GM18519 (cell line): Measurements from ENCODE around the gene TMEM51.

ENCODE experiments used
- ATAC-seq: cut with Tn5 transposase; IDR thresholded peaks from one replicate; pipeline ENCODE4 v1.9.1; 2021; ENCODE audit warnings: mild to moderate bottlenecking, moderate library complexity; ENCODE audit not compliant: unreplicated experiment, low FRiP score

The TMEM51 gene

GRCh38 chr1:15212216-15212953, 58.8 kb downstream of the TMEM51 start:
- no peak for ATAC-seq

DNA sequence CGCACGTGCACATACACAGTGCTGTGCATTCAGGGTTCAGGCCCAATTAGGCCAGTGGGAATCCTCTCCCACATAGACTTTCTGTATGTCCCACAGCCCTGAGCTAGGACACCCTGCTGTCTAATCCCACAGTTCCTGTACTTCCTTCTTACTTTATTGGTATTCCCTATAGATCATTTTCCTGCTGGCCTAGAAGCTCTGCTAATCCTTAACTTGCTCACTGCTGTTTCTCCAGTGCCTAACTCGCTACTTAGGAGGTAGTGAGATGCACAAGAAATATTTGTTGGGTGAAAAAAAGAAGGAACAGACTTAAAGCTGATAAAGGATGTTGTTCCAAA, 59.4 kb downstream of the TMEM51 start:
- no peak for ATAC-seq

DNA sequence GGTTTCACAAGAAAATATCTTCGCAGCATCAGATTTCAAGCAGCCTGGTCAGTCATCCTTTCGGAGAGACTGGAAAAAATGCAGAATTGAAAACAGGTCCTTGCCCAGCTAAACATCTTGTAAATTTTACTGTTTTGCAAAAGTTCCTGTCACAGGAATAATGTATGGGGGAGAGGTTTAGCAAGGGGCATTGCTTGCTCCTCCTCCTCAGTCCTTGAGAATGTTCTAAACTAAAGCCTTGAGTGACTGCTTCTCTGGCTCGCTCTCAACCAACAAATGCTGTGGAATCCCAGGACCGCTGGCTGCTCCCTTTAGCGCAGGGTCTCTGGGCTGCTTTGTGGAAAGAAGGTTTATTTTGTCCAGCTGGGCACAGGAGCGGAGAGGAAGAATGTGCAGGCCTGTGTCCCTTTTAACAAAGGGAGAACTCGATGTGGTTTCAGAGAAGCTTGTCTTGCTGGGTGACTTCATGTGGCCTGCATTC, 59.8 kb downstream of the TMEM51 start:
- no peak for ATAC-seq

DNA sequence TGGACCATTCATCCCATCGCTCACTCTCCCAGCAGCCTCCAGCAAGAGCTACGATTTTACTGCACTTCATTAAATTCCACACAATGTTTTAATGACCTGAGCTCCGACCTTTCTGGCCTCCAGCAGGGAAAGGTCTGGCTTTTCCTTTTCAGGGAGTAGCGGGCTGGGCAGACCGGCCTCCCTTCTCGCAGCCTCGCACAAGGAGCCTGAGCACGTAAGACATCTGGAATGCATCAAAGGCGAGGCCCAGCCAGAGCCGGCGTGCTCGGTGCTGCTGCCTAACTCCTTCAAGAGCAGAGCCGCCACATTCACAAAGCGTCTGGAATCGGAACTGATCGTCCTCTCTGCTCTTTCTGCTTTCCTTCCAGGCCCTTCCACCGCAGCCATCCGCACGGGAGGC, 61.0 kb downstream of the TMEM51 start:
- ATAC-seq = no peak

- no peak for ATAC-seq
Observed at GRCh38 chr1:15215116-15215515, 61.6 kb downstream of the TMEM51 start.

GRCh38 chr1:15217654-15218053, 64.1 kb downstream of the TMEM51 start:
- no peak for ATAC-seq

DNA sequence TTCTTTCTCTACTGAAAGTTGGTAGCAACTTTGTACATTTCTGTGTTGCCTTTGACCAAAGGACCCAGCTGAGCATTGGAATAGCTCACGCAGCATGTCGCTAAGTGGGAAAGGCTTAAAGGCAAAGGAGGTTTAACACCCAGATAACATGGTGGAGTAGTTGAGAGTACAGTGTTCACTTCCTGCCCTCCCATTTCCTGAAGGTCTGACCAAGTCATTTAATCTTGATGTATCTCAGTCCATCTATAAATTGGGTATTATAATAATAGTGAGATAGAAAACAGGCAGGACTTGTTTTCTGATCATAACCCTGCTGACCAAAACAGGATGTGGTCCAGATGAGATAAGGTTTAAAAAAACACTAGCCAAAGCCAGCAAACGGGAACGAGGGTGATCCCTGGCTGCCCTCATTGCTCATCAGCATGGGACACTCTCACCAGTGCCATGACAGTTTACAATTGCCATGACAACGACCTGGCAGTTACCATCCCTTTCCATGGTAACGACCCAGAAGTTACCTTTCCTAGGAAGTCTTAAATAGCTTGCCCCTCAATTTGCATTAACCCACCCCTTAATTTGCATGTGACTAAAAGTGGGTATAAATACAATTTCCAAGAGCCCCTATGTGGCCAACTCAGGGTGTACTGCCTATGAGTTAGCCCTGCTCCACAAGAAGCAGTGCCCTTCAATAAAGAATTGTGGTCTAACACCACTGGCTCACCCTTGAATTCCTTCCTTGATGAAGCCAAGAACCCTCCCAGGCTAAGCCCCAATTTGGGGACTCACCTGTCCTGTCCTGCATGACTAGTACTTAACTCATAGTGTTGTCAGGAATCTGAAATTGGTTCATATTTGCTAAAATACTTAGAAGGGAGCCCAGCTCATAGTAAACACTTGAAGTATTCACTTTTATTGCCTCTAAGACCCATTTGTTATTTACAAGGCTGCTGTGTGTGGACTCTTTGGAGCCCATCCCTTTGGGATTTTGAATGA, 65.0 kb downstream of the TMEM51 start:
- ATAC-seq = no peak

DNA sequence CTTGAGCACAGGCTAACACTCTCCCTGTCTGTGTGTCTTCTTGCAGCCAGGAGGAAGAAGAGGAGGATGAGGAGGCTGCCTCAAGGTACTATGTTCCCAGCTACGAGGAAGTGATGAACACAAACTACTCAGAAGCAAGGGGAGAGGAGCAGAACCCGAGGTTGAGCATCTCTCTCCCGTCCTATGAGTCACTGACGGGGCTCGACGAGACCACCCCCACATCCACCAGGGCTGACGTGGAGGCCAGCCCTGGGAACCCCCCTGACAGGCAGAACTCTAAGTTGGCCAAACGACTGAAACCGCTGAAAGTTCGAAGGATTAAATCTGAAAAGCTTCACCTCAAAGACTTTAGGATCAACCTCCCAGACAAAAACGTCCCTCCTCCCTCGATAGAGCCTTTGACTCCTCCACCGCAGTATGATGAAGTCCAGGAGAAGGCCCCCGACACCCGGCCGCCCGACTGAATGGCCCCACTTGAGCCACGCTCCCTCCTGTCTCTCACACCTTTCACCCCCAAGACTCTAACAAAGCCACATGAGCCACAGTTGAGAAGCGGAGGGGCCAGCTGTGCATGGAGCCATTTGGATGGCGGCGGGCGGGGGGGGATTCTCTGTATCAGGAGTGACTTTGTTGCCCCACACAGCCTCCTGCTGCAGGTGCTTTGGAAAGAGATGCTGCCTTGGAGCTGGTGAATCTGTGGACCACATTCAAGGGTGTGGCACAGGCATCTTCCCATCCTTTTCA, 65.9 kb downstream of the TMEM51 start:
- ATAC-seq = no peak

DNA sequence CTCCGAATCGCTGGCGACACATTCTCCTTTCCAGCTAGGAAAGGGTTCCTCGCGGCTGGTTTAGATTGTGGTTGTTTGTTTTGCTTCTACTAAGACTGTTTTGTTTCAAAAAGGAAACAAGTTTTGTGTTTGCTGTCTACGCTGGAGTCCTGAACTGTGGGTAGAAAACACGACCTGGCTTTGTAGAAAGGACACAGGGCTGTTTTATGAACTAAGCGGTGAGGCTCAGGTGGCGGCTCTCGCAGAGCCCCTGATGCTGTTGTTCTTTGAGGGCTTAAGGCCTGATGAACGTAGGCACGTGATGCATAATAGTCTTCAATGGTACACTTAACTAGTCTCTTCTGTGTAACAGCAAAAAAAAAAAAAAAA, 66.5 kb downstream of the TMEM51 start:
- ATAC-seq = no peak

DNA sequence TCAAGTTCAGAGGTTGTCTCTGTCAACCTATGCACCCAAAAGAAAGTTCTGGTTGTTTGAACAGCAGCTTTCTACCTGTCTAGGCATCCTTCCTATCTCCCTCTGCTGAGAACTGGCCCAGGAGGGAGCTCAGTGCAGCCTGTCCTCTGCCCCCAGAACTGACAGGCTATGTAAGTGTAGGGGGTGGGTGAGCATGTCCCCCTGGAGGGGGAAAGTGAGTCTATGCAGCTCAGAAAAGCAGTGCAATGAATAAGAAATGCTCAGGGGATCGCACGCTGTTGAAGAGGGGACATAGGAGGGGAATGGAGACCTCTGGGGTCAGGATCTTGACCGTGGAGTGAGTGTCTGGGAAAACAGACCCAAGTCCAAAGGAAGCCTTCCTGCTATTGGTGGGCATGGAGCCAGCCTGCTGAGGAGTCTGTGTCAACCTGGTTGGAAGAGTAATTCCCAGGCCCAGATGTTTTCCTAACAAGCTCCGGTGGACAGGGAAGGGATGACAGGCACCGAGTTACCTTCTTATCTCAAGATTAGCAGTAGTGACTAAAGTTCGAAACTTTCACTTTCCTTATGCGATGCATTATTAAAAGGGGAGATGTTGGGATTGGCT, 67.4 kb downstream of the TMEM51 start:
- ATAC-seq = no peak

DNA sequence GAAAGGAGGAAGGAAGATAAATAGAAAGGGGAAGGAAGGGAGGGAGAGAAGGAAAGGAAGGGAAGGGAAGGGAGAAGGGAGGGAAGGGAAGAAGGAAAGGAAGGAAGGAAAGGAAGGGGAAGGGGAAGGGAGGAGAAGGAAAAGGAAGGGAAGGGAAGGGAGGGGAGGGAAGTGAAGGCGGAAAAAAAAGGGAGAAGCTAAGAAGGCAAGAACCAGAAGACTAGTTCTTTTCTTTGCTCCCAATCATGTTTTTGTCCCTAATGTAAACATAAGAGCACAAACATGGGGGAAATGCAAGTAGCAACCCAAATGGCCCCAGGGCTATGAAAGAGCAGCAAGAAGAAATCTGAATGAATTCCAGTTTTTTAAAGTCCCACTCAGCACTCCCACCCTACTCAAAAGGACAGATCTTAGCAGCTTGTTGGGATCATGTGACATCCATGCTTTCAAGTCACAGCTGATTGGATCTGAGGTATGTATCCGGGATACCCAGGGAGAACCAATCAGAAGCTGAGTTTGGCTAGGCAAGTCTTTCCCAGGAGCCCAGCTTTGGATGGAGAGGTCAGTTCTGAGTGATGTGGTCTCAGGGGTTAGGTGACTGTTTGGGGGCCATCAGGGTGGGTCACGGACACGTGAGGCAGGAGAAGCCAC, 69.2 kb downstream of the TMEM51 start:
- no peak for ATAC-seq

GRCh38 chr1:15224259-15224869, 70.8 kb downstream of the TMEM51 start:
- no peak for ATAC-seq

- ATAC-seq = no peak
Observed at GRCh38 chr1:15224974-15225373, 71.4 kb downstream of the TMEM51 start.

DNA sequence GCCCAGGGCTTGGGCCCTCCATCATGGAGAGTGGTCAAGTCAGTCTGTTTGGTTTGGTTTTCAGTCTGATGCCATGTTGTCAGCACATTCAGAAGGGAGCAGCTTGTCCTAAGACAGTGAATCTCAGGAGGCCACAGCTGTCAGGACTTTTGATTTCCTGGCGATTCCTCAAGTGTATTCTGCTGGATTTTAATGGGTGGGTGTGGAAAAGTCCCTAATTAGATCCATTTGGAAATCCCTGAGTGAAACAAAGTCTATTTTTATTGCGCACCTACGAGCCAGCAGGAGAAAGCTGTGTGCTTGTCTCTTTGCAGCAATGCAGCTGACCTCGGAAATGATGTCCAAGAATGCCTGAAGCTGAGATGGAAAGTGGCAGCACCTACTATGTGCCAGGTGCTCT, 71.9 kb downstream of the TMEM51 start:
- no peak for ATAC-seq

- ATAC-seq = no peak
Observed at GRCh38 chr1:15226388-15227255, 73.1 kb downstream of the TMEM51 start.

GRCh38 chr1:15229707-15230131, 76.2 kb downstream of the TMEM51 start:
- ATAC-seq = no peak

- ATAC-seq = peak; percentile 56
Observed at GRCh38 chr1:15231714-15232201, 78.2 kb downstream of the TMEM51 start.

DNA sequence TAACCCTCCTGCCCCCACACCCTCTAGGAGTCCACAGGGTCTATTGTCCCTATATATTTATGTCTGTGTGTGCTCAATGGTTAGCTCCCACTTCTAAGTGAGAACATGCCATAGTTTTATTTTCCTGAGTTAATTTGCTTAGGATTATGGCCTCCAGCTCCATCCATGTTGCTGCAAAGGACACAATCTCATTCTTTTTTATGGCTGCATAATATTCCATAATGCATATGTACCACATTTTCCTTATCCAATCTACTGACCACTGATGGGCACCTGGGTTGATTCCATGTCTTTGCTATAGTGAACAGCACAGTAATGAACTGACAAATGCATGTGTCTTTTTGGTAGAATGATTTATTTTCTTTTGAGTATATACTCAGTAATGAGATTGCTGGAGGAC, 80.1 kb downstream of the TMEM51 start:
- ATAC-seq = no peak
